ENCODE measurements around the gene FITM2.

FITM2 gene

GRCh38 chr20:44336086-44336485 is 25.1 kb upstream of the FITM2 start:
- ATAC-seq = no peak
- TF ChIP-seq TOX (CRISPR knock-in tag; IDR thresholded peaks at IDR 0.05; ENCODE audit: borderline replicate concordance) = no peak
- no peak for TF ChIP-seq ZNF8 (CRISPR knock-in tag; IDR thresholded peaks at IDR 0.05)
- no peak for TF ChIP-seq ZC3H10 (CRISPR knock-in tag; IDR thresholded peaks at IDR 0.05)
- no peak for TF ChIP-seq PATZ1 (CRISPR knock-in tag; IDR thresholded peaks at IDR 0.05; ENCODE audit: borderline replicate concordance)
- no peak for TF ChIP-seq GLIS3 (CRISPR knock-in tag; IDR thresholded peaks at IDR 0.05)
- no peak for TF ChIP-seq CSRNP3 (CRISPR knock-in tag; IDR thresholded peaks at IDR 0.05)
- TF ChIP-seq TSHZ2 (CRISPR knock-in tag; IDR thresholded peaks at IDR 0.05) = no peak
- TF ChIP-seq RARB (CRISPR knock-in tag; IDR thresholded peaks at IDR 0.05) = no peak

- ATAC-seq = no peak
- TF ChIP-seq PPARA (CRISPR knock-in tag; IDR thresholded peaks at IDR 0.05; ENCODE audit: borderline replicate concordance) (no peak), CSRNP3 (CRISPR knock-in tag; IDR thresholded peaks at IDR 0.05) (no peak)
Measured at GRCh38 chr20:44335675-44336074, 24.7 kb upstream of the FITM2 start.

GRCh38 chr20:44334709-44335108 is 23.7 kb upstream of the FITM2 start:
- ATAC-seq = no peak
- no peak for TF ChIP-seq ZNF8 (CRISPR knock-in tag; IDR thresholded peaks at IDR 0.05)
- no peak for TF ChIP-seq ISL1 (CRISPR knock-in tag; IDR thresholded peaks at IDR 0.05)
- TF ChIP-seq RARB (CRISPR knock-in tag; IDR thresholded peaks at IDR 0.05) = no peak
- TF ChIP-seq ESRRG (CRISPR knock-in tag; IDR thresholded peaks at IDR 0.05) = no peak
- TF ChIP-seq TCF4 (CRISPR knock-in tag; IDR thresholded peaks at IDR 0.05; ENCODE audit: borderline replicate concordance) = no peak
- no peak for TF ChIP-seq ZFP3 (CRISPR knock-in tag; IDR thresholded peaks at IDR 0.05)
- TF ChIP-seq ZNF565 (CRISPR knock-in tag; conservative IDR thresholded peaks at IDR 0.05; ENCODE audit: low read depth) = no peak
- TF ChIP-seq CSDC2 (CRISPR knock-in tag; IDR thresholded peaks at IDR 0.05) = no peak
- TF ChIP-seq PATZ1 (CRISPR knock-in tag; IDR thresholded peaks at IDR 0.05; ENCODE audit: borderline replicate concordance) = no peak
- no peak for TF ChIP-seq CSRNP3 (CRISPR knock-in tag; IDR thresholded peaks at IDR 0.05)
- TF ChIP-seq ZC3H10 (CRISPR knock-in tag; IDR thresholded peaks at IDR 0.05) = no peak
- TF ChIP-seq TSHZ2 (CRISPR knock-in tag; IDR thresholded peaks at IDR 0.05) = no peak
- TF ChIP-seq ZNF70 (CRISPR knock-in tag; IDR thresholded peaks at IDR 0.05) = no peak
- TF ChIP-seq PPARA (CRISPR knock-in tag; IDR thresholded peaks at IDR 0.05; ENCODE audit: borderline replicate concordance) = no peak
- TF ChIP-seq BACH2 (CRISPR knock-in tag; IDR thresholded peaks at IDR 0.05; ENCODE audit: borderline replicate concordance) = no peak

Data from SK-N-SH treated with all-trans-retinoic acid at 6 μM for 48 hours (cell line).